Activated naive CD8-positive, alpha-beta T cell (primary cell): ENCODE measurements around the gene NCKAP5.

ENCODE experiments used
- H3K27ac Mint-ChIP-seq: one replicate; pipeline ENCODE4 v1.8.0; 2021; ENCODE audit warnings: mixed read lengths
- H3K27me3 Mint-ChIP-seq: one replicate; pipeline ENCODE4 v1.8.0; 2021; ENCODE audit warnings: mixed read lengths
- H3K36me3 Mint-ChIP-seq: one replicate; pipeline ENCODE4 v1.8.0; 2021; ENCODE audit warnings: mixed read lengths
- H3K4me1 Mint-ChIP-seq: one replicate; pipeline ENCODE4 v1.8.0; 2021; ENCODE audit warnings: low read depth, mixed read lengths
- H3K4me3 Mint-ChIP-seq: one replicate; pipeline ENCODE4 v1.8.0; 2021; ENCODE audit warnings: mild to moderate bottlenecking, mixed read lengths
- H3K9me3 Mint-ChIP-seq: one replicate; pipeline ENCODE4 v1.8.0; 2021; ENCODE audit warnings: low read depth, mixed read lengths

Gene NCKAP5

GRCh38 chr2:133082034-133082433 is 486.2 kb downstream of the NCKAP5 start:
- no peaks in the 10 kb centered on the region for H3K36me3 Mint-ChIP-seq
- H3K9me3 Mint-ChIP-seq: peaks cover 5% of the 10 kb centered on the region
- H3K4me1 Mint-ChIP-seq: no peaks in the 10 kb centered on the region
- no peak overlapping the region for H3K27ac Mint-ChIP-seq
- H3K4me3 Mint-ChIP-seq: no peak overlapping the region
- no peaks in the 10 kb centered on the region for H3K27me3 Mint-ChIP-seq

GRCh38 chr2:133080822-133081221 is 487.4 kb downstream of the NCKAP5 start:
- Mint-ChIP-seq H3K9me3 (peaks cover 5% of the 10 kb centered on the region), H3K4me3 (no peak overlapping the region), H3K27ac (no peak overlapping the region), H3K27me3 (no peaks in the 10 kb centered on the region), H3K36me3 (no peaks in the 10 kb centered on the region), H3K4me1 (no peaks in the 10 kb centered on the region)

- Mint-ChIP-seq H3K36me3 (no peaks in the 10 kb centered on the region), H3K9me3 (peaks cover 5% of the 10 kb centered on the region), H3K4me1 (no peaks in the 10 kb centered on the region), H3K27me3 (no peaks in the 10 kb centered on the region), H3K27ac (no peak overlapping the region), H3K4me3 (no peak overlapping the region)
Observed at GRCh38 chr2:133078667-133079411, 489.4 kb downstream of the NCKAP5 start.

DNA sequence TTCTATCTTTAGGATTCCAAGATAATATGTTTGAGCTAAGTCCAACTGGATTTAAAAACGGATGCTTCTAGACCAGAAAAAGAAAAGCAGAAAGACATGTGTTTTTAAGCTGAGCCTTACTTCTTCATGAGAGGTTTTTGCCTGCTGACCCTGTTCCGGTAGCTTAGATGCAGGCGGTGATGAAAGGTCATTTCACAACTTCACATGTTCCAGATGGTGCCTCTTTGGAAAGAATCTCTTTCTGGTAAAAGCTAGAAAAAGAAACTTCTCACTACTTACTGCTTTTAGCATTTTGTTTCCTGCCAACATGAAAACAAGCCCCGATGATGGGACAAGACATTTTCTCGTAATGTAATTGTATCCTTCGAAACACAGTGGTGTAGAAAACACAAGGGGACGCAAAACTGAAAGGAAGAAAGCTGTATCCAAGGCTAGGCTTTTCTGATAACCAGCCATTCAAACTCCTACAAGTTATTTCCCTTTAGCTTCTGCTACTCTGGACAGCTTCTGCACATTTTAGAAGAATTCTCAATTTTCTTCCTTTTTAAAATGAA is 490.9 kb downstream of the NCKAP5 start:
- Mint-ChIP-seq H3K27me3 (no peaks in the 10 kb centered on the region), H3K9me3 (peaks cover 5% of the 10 kb centered on the region), H3K4me1 (no peaks in the 10 kb centered on the region), H3K4me3 (no peak overlapping the region), H3K27ac (no peak overlapping the region), H3K36me3 (no peaks in the 10 kb centered on the region)

GRCh38 chr2:133072837-133073694 is 495.2 kb downstream of the NCKAP5 start:
- no peaks in the 10 kb centered on the region for H3K4me1 Mint-ChIP-seq
- no peak overlapping the region for H3K27ac Mint-ChIP-seq
- peaks cover 7% of the 10 kb centered on the region for H3K9me3 Mint-ChIP-seq
- no peak overlapping the region for H3K4me3 Mint-ChIP-seq
- H3K36me3 Mint-ChIP-seq: no peaks in the 10 kb centered on the region
- H3K27me3 Mint-ChIP-seq: no peaks in the 10 kb centered on the region

- H3K36me3 Mint-ChIP-seq: no peaks in the 10 kb centered on the region
- H3K9me3 Mint-ChIP-seq: peaks cover 9% of the 10 kb centered on the region
- no peaks in the 10 kb centered on the region for H3K4me1 Mint-ChIP-seq
- no peaks in the 10 kb centered on the region for H3K27me3 Mint-ChIP-seq
- no peak overlapping the region for H3K27ac Mint-ChIP-seq
- no peak overlapping the region for H3K4me3 Mint-ChIP-seq
Observed at GRCh38 chr2:133063775-133064174, 504.5 kb downstream of the NCKAP5 start.

GRCh38 chr2:133062931-133063665 is 505.2 kb downstream of the NCKAP5 start:
- H3K27me3 Mint-ChIP-seq: no peaks in the 10 kb centered on the region
- no peaks in the 10 kb centered on the region for H3K36me3 Mint-ChIP-seq
- H3K9me3 Mint-ChIP-seq: peaks cover 8% of the 10 kb centered on the region
- no peak overlapping the region for H3K27ac Mint-ChIP-seq
- no peaks in the 10 kb centered on the region for H3K4me1 Mint-ChIP-seq
- no peak overlapping the region for H3K4me3 Mint-ChIP-seq

DNA sequence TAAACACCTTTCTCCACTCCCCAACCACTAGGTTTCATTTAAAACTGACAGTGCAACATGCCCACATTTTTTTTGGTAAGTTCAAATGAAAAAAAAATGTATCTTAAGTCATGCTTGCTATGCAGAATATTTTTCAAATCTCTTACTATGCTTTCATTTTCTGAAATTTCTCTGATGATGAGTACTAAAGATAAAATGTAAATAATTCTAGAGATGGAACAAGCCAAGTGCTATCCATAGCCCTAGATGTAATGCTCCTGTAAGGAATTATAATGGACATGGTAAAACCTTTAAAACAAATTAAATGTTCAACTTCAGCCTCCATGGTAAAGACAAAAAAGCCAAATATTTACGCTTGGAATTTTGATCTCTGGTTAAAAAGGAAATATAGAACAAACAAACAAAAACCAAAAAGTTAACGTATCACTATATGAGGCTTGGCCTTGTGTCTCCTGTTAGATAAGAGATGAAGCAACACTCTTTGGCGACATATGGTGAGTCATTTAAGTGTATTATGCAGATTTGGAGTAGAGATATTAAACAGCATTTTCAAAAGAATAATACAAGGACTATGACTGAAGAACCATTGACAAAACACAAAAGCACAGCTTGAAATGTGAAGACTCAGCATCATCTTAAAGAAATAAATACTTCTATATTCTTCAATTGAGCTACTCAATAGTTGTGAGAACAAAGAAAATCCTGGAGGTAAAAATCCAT is 506.2 kb downstream of the NCKAP5 start:
- no peaks in the 10 kb centered on the region for H3K4me1 Mint-ChIP-seq
- peaks cover 8% of the 10 kb centered on the region for H3K9me3 Mint-ChIP-seq
- H3K27ac Mint-ChIP-seq: no peak overlapping the region
- no peaks in the 10 kb centered on the region for H3K27me3 Mint-ChIP-seq
- no peak overlapping the region for H3K4me3 Mint-ChIP-seq
- H3K36me3 Mint-ChIP-seq: no peaks in the 10 kb centered on the region

DNA sequence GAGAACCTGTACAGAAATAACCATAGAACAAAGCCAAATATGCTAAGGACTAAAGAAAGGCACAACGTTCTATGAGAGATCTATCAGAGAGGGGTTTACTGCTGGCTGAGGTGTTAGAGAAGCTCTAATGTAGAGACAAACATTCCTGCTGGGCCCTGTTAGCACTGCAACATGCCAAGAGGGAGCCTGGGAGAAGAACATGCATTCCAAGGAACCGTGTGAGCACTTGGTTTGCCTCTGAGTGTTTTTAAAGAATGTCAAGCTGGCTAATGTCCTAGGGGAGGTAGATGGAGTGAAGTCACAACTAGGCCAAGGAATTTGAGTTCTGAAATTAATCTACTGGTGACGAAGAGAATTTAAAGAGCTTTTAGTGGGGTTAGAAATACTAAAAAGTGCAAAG is 514.0 kb downstream of the NCKAP5 start:
- Mint-ChIP-seq H3K36me3 (no peaks in the 10 kb centered on the region), H3K27me3 (no peaks in the 10 kb centered on the region), H3K4me1 (no peaks in the 10 kb centered on the region), H3K4me3 (no peak overlapping the region), H3K9me3 (peaks cover 19% of the 10 kb centered on the region), H3K27ac (no peak overlapping the region)

- Mint-ChIP-seq H3K4me1 (no peaks in the 10 kb centered on the region), H3K27ac (no peak overlapping the region), H3K4me3 (no peak overlapping the region), H3K36me3 (no peaks in the 10 kb centered on the region), H3K27me3 (no peaks in the 10 kb centered on the region), H3K9me3 (peaks cover 19% of the 10 kb centered on the region)
Observed at GRCh38 chr2:133053541-133053940, 514.7 kb downstream of the NCKAP5 start.

GRCh38 chr2:133045787-133046186 is 522.5 kb downstream of the NCKAP5 start:
- Mint-ChIP-seq H3K27ac (no peak overlapping the region), H3K36me3 (no peaks in the 10 kb centered on the region), H3K4me3 (no peak overlapping the region), H3K27me3 (no peaks in the 10 kb centered on the region), H3K4me1 (no peaks in the 10 kb centered on the region), H3K9me3 (peaks cover 9% of the 10 kb centered on the region)

GRCh38 chr2:133044556-133044955 is 523.7 kb downstream of the NCKAP5 start:
- H3K36me3 Mint-ChIP-seq: no peaks in the 10 kb centered on the region
- H3K4me1 Mint-ChIP-seq: no peaks in the 10 kb centered on the region
- H3K27me3 Mint-ChIP-seq: no peaks in the 10 kb centered on the region
- H3K27ac Mint-ChIP-seq: no peak overlapping the region
- no peak overlapping the region for H3K4me3 Mint-ChIP-seq
- H3K9me3 Mint-ChIP-seq: peaks cover 4% of the 10 kb centered on the region

- no peaks in the 10 kb centered on the region for H3K4me1 Mint-ChIP-seq
- no peaks in the 10 kb centered on the region for H3K27me3 Mint-ChIP-seq
- peaks cover 8% of the 10 kb centered on the region for H3K9me3 Mint-ChIP-seq
- no peak overlapping the region for H3K4me3 Mint-ChIP-seq
- H3K27ac Mint-ChIP-seq: no peak overlapping the region
- H3K36me3 Mint-ChIP-seq: no peaks in the 10 kb centered on the region
Observed at GRCh38 chr2:133040170-133040569, 528.1 kb downstream of the NCKAP5 start.

GRCh38 chr2:133039531-133039930 is 528.7 kb downstream of the NCKAP5 start:
- Mint-ChIP-seq H3K36me3 (no peaks in the 10 kb centered on the region), H3K4me1 (no peaks in the 10 kb centered on the region), H3K27me3 (no peaks in the 10 kb centered on the region), H3K9me3 (peaks cover 8% of the 10 kb centered on the region), H3K27ac (no peak overlapping the region), H3K4me3 (no peak overlapping the region)
